HG02884 (cell line): Measurements from ENCODE around the gene TRIM4.

Source experiments
- ATAC-seq: cut with Tn5 transposase; IDR thresholded peaks from one replicate; pipeline ENCODE4 v1.9.1; 2021; ENCODE audit warnings: mild to moderate bottlenecking, moderate library complexity; ENCODE audit not compliant: unreplicated experiment

TRIM4 gene

DNA sequence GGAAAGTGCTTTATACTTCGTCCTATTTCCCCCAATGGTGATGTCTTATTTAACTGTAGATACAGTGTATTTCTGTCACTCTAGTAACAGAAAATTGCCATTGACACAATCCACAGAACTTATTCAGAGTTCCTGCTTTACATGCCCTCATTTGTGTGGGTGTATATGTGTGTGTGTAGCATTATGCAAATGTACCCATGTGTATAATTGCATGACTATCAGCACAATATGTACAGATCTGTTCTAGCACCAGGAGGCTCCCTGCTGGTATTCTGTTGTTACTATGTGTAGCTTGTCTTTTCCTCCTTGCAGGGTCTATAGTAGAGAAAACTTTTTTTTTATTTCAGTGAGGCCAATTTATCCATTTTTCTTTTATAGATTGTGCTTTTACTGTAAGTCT is 75.0 kb downstream of the TRIM4 start:
- no peak for ATAC-seq

DNA sequence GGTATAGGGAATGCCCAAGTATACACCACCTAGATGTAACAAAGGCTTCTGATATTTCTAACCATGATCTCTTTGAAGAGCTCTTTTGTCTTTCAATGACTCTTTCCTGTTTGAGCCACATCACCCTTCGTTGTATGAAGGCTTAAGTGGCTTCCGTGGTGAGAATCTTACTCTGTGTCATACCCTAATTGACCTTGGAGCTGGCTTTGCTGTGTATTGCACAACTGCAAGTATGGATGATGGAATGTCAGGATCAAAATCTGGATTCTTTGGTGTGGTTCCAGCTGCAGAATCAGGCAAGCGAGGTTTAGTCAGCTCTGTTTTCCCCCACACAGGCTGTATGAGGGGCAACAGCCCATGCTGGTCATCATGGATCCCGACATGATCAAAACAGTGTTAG is 75.5 kb downstream of the TRIM4 start:
- no peak for ATAC-seq

DNA sequence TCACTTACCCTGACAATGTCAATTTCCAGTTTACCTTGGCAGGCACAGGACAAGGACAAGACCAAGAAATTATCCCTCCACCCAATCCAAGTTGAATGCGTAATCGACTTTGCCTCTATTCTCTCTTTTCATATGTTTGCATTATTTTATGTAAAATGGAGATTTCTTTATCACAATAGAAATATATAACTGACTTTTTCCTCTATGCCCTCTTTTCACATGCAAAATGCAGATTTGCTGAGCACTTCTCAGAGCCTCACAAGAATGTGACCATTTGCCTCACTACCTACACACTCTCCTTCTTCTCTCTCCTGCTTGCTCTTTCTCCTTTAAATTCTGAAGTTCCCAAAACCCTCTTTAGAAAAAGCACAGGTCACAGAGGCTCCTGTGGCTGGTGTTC is 76.4 kb downstream of the TRIM4 start:
- ATAC-seq, result no peak
